ENCODE results near the gene HOATZ.
A peak's percentile ranks its signal among the peaks of the same experiment; 100 is the strongest.

HOATZ gene

GRCh38 chr11:111548525-111548924 lies 33.9 kb downstream of the HOATZ start:
- no peak for DNase-seq (ENCODE audit: low read depth in 1 of 2, low spot score in 1 of 2)

GRCh38 chr11:111549196-111549868 lies 34.8 kb downstream of the HOATZ start:
- DNase-seq (ENCODE audit: low read depth in 1 of 2, low spot score in 1 of 2) = no peak

DNA sequence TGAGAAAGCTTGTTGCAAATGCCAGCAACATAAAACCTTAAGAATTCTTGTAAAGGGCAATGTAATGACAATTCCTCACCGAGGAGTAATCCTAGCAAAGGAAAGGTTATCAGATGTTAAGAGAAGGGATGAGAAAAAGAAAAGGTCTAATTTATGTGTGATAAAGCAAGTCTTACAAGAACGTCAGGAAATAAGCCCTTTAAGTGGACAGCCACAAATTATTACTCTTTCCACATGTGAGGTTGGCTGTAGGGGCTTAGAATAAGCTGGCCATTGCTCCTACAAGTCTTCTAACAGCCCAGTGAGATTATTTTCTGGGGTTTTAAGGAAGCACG lies 35.3 kb downstream of the HOATZ start:
- no peak for DNase-seq (ENCODE audit: low read depth in 1 of 2, low spot score in 1 of 2)

DNA sequence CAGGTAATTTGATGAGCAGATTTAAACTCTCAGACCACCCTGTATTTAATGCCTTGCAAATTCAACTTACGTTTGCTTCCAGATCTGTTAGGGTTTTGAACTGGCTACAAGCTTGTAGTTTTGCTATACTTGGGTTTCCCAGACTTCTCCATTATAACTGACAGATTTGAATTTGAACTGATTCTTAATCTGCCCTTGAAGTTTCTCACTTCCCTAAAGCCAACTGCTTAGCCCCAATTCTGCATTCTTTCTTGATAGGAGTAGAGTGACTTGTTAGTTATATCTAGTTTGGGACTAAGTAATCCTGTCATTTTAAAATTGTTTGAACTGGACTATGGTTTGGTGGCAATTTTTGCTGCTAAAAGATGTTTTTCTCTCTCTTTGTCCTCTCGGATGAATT lies 35.7 kb downstream of the HOATZ start:
- no peak for DNase-seq (ENCODE audit: low read depth in 1 of 2, low spot score in 1 of 2)

DNA sequence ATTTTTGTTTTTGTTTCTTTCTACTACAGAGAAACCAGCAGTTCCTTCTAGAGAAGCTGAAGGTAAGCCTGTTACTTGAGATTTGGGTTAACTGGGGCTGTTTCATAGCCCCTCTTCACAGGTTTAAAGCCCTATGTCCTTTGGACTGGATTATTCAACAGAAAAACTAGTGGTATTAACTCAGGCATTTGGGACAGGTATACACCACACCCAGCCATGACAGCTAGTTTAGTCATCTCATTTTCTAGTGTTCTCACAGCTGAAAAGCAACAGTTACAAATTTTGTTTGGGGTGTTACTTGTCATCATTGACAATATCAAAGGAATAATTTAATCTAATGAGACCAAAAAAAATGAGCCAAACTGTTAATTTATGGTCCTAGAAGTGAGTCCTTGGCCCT lies 40.0 kb downstream of the HOATZ start:
- no peak for DNase-seq (ENCODE audit: low read depth in 1 of 2, low spot score in 1 of 2)

GRCh38 chr11:111555255-111555654 lies 40.7 kb downstream of the HOATZ start:
- DNase-seq (ENCODE audit: low read depth in 1 of 2, low spot score in 1 of 2) = no peak

DNA sequence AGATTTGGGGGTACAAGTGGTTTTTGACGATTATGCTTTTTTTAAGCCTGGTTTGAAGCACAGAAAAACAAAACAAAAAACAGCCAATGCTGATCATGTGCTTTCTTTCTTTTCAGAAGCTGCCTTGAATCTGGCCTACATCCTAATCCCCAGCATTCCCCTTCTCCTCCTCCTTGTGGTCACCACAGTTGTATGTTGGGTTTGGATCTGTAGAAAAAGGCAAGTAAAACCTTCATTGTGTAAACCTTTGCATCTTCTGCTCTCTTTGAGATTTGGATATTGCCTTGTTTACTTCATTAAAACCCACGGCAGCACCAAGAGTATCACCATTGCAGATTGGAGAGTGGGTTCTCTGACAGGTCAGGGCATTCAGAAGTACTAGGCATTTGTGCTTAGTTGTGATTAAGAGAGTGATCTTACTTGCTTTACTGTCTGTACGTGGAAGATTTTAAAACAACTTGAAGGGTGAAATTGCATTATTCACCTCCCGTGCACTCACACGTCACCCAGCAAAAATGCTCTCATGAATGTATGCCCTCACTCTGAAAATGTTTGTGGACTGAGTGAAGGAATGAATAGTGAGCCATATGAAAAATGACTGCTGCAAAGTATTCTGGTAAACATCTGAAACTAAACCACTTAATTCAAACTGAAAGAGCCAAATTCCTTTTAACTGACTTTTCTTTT lies 43.0 kb downstream of the HOATZ start:
- no peak for DNase-seq (ENCODE audit: low read depth in 1 of 2, low spot score in 1 of 2)

- no peak for DNase-seq (ENCODE audit: low read depth in 1 of 2, low spot score in 1 of 2)
Measured at GRCh38 chr11:111559800-111560464, 45.4 kb downstream of the HOATZ start.

DNA sequence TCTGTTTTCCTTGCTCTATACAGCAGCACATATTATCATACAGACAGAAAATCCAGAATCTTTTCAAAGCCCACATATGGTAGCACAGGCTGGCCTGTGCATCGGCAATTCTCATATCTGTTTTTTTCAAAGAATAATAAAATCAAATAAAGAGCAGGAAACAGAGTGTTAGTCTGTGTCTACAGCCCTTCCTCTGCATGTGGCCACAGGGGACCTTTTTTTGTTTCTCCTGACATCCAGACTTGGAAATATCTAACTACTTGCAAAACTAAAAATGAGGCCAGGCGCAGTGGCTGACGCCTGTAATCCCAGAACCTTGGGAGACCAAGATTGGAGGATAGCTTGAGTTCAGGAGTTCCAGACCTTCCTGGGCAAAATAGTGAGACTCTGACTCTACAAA lies 46.2 kb downstream of the HOATZ start:
- no peak for DNase-seq (ENCODE audit: low read depth in 1 of 2, low spot score in 1 of 2)

- no peak for DNase-seq (ENCODE audit: low read depth in 1 of 2, low spot score in 1 of 2)
Measured at GRCh38 chr11:111561306-111561705, 46.7 kb downstream of the HOATZ start.

GRCh38 chr11:111561791-111562325 lies 47.3 kb downstream of the HOATZ start:
- no peak for DNase-seq (ENCODE audit: low read depth in 1 of 2, low spot score in 1 of 2)

- no peak for DNase-seq (ENCODE audit: low read depth in 1 of 2, low spot score in 1 of 2)
Measured at GRCh38 chr11:111562692-111563389, 48.3 kb downstream of the HOATZ start.

DNA sequence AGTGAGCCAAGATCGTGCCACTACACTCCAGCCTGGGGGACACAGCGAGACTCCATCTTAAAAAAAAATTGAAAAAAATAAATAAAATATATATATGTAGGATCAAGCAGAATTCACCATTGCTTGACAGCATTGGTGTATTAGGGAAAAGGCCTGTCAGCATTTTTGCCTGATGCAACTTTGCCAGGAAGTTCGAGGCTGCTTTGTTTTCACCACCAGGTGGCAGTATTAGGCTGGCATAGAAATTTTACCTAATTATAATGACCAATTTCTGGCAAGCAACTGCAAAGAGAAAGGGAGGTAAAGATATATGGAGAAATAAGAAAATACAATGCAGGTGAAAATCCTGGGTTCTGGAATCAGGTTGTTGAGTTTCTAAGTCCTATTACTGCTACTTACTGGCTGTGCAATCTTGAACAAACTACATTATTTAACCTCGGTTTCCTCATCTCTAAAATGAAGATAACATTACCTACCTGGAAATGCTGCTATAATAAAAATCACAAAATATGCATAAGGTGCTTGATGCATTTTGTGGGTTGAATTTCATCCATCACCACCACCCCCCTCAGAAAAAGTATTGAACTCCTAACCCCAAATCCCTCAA lies 50.6 kb downstream of the HOATZ start:
- peak; percentile 22 to 33 for DNase-seq (ENCODE audit: low read depth in 1 of 2, low spot score in 1 of 2)

GRCh38 chr11:111566324-111566723 lies 51.7 kb downstream of the HOATZ start:
- no peak for DNase-seq (ENCODE audit: low read depth in 1 of 2, low spot score in 1 of 2)

GRCh38 chr11:111569476-111569875 lies 54.9 kb downstream of the HOATZ start:
- DNase-seq (ENCODE audit: low read depth in 1 of 2, low spot score in 1 of 2) = no peak

DNA sequence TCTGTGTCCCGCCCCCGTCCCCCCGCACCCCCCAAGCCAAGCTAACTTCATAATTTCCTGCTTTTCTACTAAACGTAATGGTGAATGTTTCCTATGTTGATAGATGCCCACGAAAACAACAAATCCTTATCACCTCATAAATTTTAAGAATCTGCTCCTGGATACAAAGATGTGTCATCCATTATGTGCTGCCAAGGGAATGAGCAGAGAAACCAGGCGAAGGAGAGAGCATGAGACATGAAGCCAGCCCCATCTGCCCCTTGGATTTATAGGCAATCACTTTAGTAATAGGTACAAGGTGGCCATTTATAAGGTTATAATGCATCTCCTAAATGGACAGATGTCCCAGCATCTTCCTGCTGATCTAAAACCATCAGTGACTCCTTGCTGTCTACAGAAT lies 56.2 kb downstream of the HOATZ start:
- DNase-seq (ENCODE audit: low read depth in 1 of 2, low spot score in 1 of 2) = no peak

- DNase-seq (ENCODE audit: low read depth in 1 of 2, low spot score in 1 of 2) = no peak
Measured at GRCh38 chr11:111571829-111572501, 57.4 kb downstream of the HOATZ start.

- DNase-seq (ENCODE audit: low read depth in 1 of 2, low spot score in 1 of 2) = no peak
Measured at GRCh38 chr11:111572581-111572980, 58.0 kb downstream of the HOATZ start.

GRCh38 chr11:111573821-111574249 lies 59.3 kb downstream of the HOATZ start:
- no peak for DNase-seq (ENCODE audit: low read depth in 1 of 2, low spot score in 1 of 2)

- DNase-seq (ENCODE audit: low read depth in 1 of 2, low spot score in 1 of 2) = no peak
Measured at GRCh38 chr11:111574373-111575225, 60.0 kb downstream of the HOATZ start.
